ENCODE results near the gene CPED1. TPM values are rescaled to one million over a fixed set of nuclear protein-coding genes. Genes with fewer than 3 reads are reported as not detected.

The CPED1 gene
- total RNA-seq, 1 experiment from 2014 or later = 4.9 TPM

- no peak for DNase-seq (ENCODE audit: low read depth, low spot score)
- in situ Hi-C loops (cut with HindIII; ENCODE audit: low pct_unique_long_range_greater_than_20kb, low sequenced_read_pairs) = no loop called here
These were observed 272.8 kb downstream of the CPED1 start for GRCh38 chr7:121261207-121261884.

- no peak for DNase-seq (ENCODE audit: low read depth, low spot score)
- in situ Hi-C loops (cut with HindIII; ENCODE audit: low pct_unique_long_range_greater_than_20kb, low sequenced_read_pairs) = no loop called here
These were observed 273.7 kb downstream of the CPED1 start for GRCh38 chr7:121262221-121262620.

- DNase-seq (ENCODE audit: low read depth, low spot score) = no peak
- in situ Hi-C loops (cut with HindIII; ENCODE audit: low pct_unique_long_range_greater_than_20kb, low sequenced_read_pairs) = no loop called here
These were observed 274.5 kb downstream of the CPED1 start for GRCh38 chr7:121262969-121263368.

- in situ Hi-C loops (cut with HindIII; ENCODE audit: low pct_unique_long_range_greater_than_20kb, low sequenced_read_pairs) = no loop called here
These were observed 277.9 kb downstream of the CPED1 start for GRCh38 chr7:121266307-121266894.

GRCh38 chr7:121267612-121268011, 279.1 kb downstream of the CPED1 start:
- in situ Hi-C loops (cut with HindIII; ENCODE audit: low pct_unique_long_range_greater_than_20kb, low sequenced_read_pairs) = no loop called here
- no peak for DNase-seq (ENCODE audit: low read depth, low spot score)

More at GRCh38 chr7:121266307-121266894, 277.9 kb downstream of the CPED1 start:
- no peak for DNase-seq (ENCODE audit: low read depth, low spot score)

GRCh38 chr7:121269798-121270197, 281.3 kb downstream of the CPED1 start:
- no peak for DNase-seq (ENCODE audit: low read depth, low spot score)
- in situ Hi-C loops (cut with HindIII; ENCODE audit: low pct_unique_long_range_greater_than_20kb, low sequenced_read_pairs) = no loop called here

- in situ Hi-C loops (cut with HindIII; ENCODE audit: low pct_unique_long_range_greater_than_20kb, low sequenced_read_pairs) = no loop called here
- DNase-seq (ENCODE audit: low read depth, low spot score) = no peak
These were observed 282.6 kb downstream of the CPED1 start for GRCh38 chr7:121271098-121271497.

- no peak for DNase-seq (ENCODE audit: low read depth, low spot score)
- in situ Hi-C loops (cut with HindIII; ENCODE audit: low pct_unique_long_range_greater_than_20kb, low sequenced_read_pairs) = no loop called here
These were observed 283.4 kb downstream of the CPED1 start for GRCh38 chr7:121271916-121272315.

- DNase-seq (ENCODE audit: low read depth, low spot score) = no peak
These were observed 284.2 kb downstream of the CPED1 start for GRCh38 chr7:121272676-121273075.

GRCh38 chr7:121273467-121274167, 285.1 kb downstream of the CPED1 start:
- DNase-seq (ENCODE audit: low read depth, low spot score) = no peak
- in situ Hi-C loops (cut with HindIII; ENCODE audit: low pct_unique_long_range_greater_than_20kb, low sequenced_read_pairs) = no loop called here

More at GRCh38 chr7:121272676-121273075, 284.2 kb downstream of the CPED1 start:
- in situ Hi-C loops (cut with HindIII; ENCODE audit: low pct_unique_long_range_greater_than_20kb, low sequenced_read_pairs) = no loop called here

- in situ Hi-C loops (cut with HindIII; ENCODE audit: low pct_unique_long_range_greater_than_20kb, low sequenced_read_pairs) = no loop called here
- no peak for DNase-seq (ENCODE audit: low read depth, low spot score)
These were observed 286.0 kb downstream of the CPED1 start for GRCh38 chr7:121274467-121274866.

- in situ Hi-C loops (cut with HindIII; ENCODE audit: low pct_unique_long_range_greater_than_20kb, low sequenced_read_pairs) = no loop called here
These were observed 286.7 kb downstream of the CPED1 start for GRCh38 chr7:121275204-121275603.

GRCh38 chr7:121276313-121276712, 287.8 kb downstream of the CPED1 start:
- in situ Hi-C loops (cut with HindIII; ENCODE audit: low pct_unique_long_range_greater_than_20kb, low sequenced_read_pairs) = no loop called here
- DNase-seq (ENCODE audit: low read depth, low spot score) = no peak

More at GRCh38 chr7:121275204-121275603, 286.7 kb downstream of the CPED1 start:
- DNase-seq (ENCODE audit: low read depth, low spot score) = no peak

GRCh38 chr7:121278120-121279021, 289.9 kb downstream of the CPED1 start:
- DNase-seq (ENCODE audit: low read depth, low spot score) = no peak
- in situ Hi-C loops (cut with HindIII; ENCODE audit: low pct_unique_long_range_greater_than_20kb, low sequenced_read_pairs) = no loop called here

GRCh38 chr7:121279060-121279620, 290.6 kb downstream of the CPED1 start:
- DNase-seq (ENCODE audit: low read depth, low spot score) = no peak

GRCh38 chr7:121279822-121280221, 291.3 kb downstream of the CPED1 start:
- no peak for DNase-seq (ENCODE audit: low read depth, low spot score)
- in situ Hi-C loops (cut with HindIII; ENCODE audit: low pct_unique_long_range_greater_than_20kb, low sequenced_read_pairs) = no loop called here

More at GRCh38 chr7:121279060-121279620, 290.6 kb downstream of the CPED1 start:
- in situ Hi-C loops (cut with HindIII; ENCODE audit: low pct_unique_long_range_greater_than_20kb, low sequenced_read_pairs) = no loop called here

- DNase-seq (ENCODE audit: low read depth, low spot score) = no peak
- in situ Hi-C loops (cut with HindIII; ENCODE audit: low pct_unique_long_range_greater_than_20kb, low sequenced_read_pairs) = no loop called here
These were observed 292.1 kb downstream of the CPED1 start for GRCh38 chr7:121280656-121281055.
